Heart right ventricle (tissue), 16 donors: ENCODE measurements around the gene SERTAD2. TPM values are rescaled to one million over a fixed set of nuclear protein-coding genes. Genes with fewer than 3 reads are reported as not detected.

ENCODE experiments used
- ATAC-seq, 8 donors: fragments of 200-7000 bp; cut with Tn5 transposase; one replicate each; pipeline ENCODE4 v1.9.1; 2020; ENCODE audit warnings: mild to moderate bottlenecking in 8 of 8, moderate library complexity in 8 of 8, moderate number of reproducible peaks in 1 of 8
- DNase-seq, 2 donors: peaks; one replicate each; pipeline ENCODE4 v3.0.0-alpha.2; 2020
- H3K27ac ChIP-seq, 10 donors: fragments of 200-600 bp; sonication (generic) in 2 of 10; one replicate each; pipeline versions ENCODE4 v1.5.0 to v1.8.0; 2020 to 2022; ENCODE audit warnings: mild to moderate bottlenecking in 3 of 10
- H3K27me3 ChIP-seq, 7 donors: fragments of 200-600 bp; one replicate each; pipeline ENCODE4 v1.8.0; 2021 to 2022; ENCODE audit warnings: mild to moderate bottlenecking in 2 of 7
- H3K36me3 ChIP-seq, 9 donors: fragments of 200-600 bp; sonication (generic) in 1 of 9; one replicate each; pipeline versions ENCODE4 v1.5.0 to v1.8.0; 2020 to 2022; ENCODE audit warnings: mild to moderate bottlenecking in 2 of 9
- H3K4me1 ChIP-seq, 9 donors: fragments of 200-600 bp; sonication (generic) in 1 of 9; one replicate each; pipeline versions ENCODE4 v1.5.0 to v1.8.0; 2020 to 2022; ENCODE audit warnings: mild to moderate bottlenecking in 4 of 9
- H3K4me3 ChIP-seq, 10 donors: fragments of 200-600 bp; sonication (generic) in 2 of 10; one replicate each; pipeline versions ENCODE4 v1.5.0 to v1.8.0; 2020 to 2022; ENCODE audit warnings: mild to moderate bottlenecking in 7 of 10, moderate library complexity in 2 of 10
- H3K9me3 ChIP-seq, 11 donors: fragments of 200-600 bp in 10 of 11; sonication (generic) in 2 of 11; one replicate each; pipeline versions ENCODE4 v1.5.0 to v1.8.0; 2013 to 2022; ENCODE audit warnings: mild to moderate bottlenecking in 2 of 11, control low read depth in 1 of 11, moderate library complexity in 1 of 11
- WGBS, 2 donors: extraction: QIAGEN DNeasy Blood & Tissue Kit; methylation state at CpG; one replicate each; pipeline ENCODE4 v1.1.7; 2013; ENCODE audit warnings: inconsistent platforms in 1 of 2; 5-methylcytosine and 5-hydroxymethylcytosine counted together
- intact Hi-C, 10 donors: fragments of 100-400 bp; cut with DNase I; formaldehyde crosslinking; loops; one replicate each; pipeline versions ENCODE4 v1.11.1 to v1.14.2; 2022
- polyA plus RNA-seq, 2 donors: library from polyadenylated mRNA; stranded (reverse); fragments of 200-250 nt; gene quantifications; one replicate each; pipeline ENCODE4 v1.2.3, GENCODE V29; 2013
- total RNA-seq, 10 donors: library from RNA; stranded (reverse); fragmentation: NEBNext Ultra II Directional in 3 of 10; extraction: Animal tissue kit (Norgen Biotek cat#: 25700) in 3 of 10; gene quantifications; one replicate each; pipeline versions ENCODE4 v1.2.1 to v1.2.4, GENCODE V29; 2021 to 2023
- TF ChIP-seq, protein P1 (sequence below), 9 donors: fragments of 200-600 bp; sonication (generic) in 2 of 9; IDR thresholded peaks; one replicate each; pipeline versions ENCODE4 v1.5.0 to v1.8.0; 2021 to 2022; ENCODE audit warnings: antibody characterized with exemption in 9 of 9, mild to moderate bottlenecking in 5 of 9, moderate library complexity in 1 of 9
- donor health status: Arrhythmogenic right ventricular cardiomyopathy.
- donor health status: ischemic (EF 13 %, LVEDD 7.1; RV severe dilation, severe dysfunction).
- donor health status: healthy with polysubstance abuse.
- donor health status: DM: no; HTN: yes; CAD: no.
- donor health status: DM: no; HTN: no; CAD: no.
- donor health status: ischemic (EF 25% LVEDD 6.9; RV normal size, moderate dysfunction).
- donor health status: ischemic (EF 25% LVEDD 5.7; RV mildly dilated, moderate dysfunction).
- donor health status: healthy.
- donor health status: DM: yes; HTN: yes; CAD: no.
- donor health status: Ischemic cardiomyopathy.
- donor health status: ischemic (EF 35%, LVEDD 5.7; RV mildly dilated, moderate dysfunction).
- donor health status: nonischemic (EF 11% LVEDD 7.7; RV severe dilation, severe dysfunction).
- donor health status: DM: yes; HTN: yes; CAD: no.
- donor health status: PGD.
- donor health status: ischemic (EF 29% LVEDD 5.4; RV normal size, mild dysfunction).
- donor health status: nonischemic (EF 23%, LVEDD 6.1; RV moderate dilation, normal function).

SERTAD2 gene
- total and polyA plus RNA-seq, 12 donors, result 5.6 to 20.9 (median 16.0) TPM

DNA sequence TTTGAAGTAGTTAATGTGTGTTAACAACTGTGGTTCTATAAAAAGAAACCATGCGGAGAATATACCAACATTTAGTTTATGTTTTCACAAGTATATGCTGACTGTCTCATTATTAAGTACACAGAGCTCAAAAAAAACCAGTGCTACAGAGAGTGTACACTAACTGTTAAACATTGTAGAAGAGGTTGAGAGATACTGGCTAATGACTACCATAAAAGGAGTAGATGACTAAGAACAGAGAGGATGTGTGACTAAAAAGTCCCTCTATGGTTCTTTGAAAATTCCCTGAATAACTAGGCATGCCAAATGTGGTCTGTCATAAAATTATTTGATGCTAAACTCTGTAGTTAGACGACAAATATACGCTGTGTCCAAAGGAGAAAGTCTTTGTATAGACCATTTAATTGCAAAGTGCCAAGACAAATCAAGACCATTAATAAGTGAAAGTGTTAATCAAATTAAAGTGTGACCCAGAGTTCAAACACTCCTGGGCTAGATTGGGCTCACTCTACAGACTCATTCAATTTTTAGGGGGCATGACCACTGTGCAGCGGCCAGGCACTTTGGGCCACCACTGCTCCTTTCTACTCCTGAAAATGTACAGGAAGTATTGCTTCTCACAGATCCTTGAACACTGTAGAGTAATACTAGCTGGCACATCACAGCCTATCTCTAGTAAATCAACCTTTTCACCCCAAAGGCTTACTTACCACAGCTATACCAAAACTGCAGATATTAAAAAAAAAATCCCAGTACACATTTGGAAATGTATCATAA is 45.1 kb upstream of the SERTAD2 start:
- Histone ChIP-seq H3K4me1 (peaks cover 0 to 42% (median 4%) of the 10 kb centered on the region in 9 donors), H3K9me3 (no peaks in the 10 kb centered on the region), H3K27me3 (no peaks in the 10 kb centered on the region), H3K4me3 (no peak overlapping the region), H3K36me3 (no peaks in the 10 kb centered on the region), H3K27ac (peak overlapping the region in 1 of 10 donors; percentile 61)
- ATAC-seq (no peak), DNase-seq (no peak)
- TF ChIP-seq, protein P1, sequence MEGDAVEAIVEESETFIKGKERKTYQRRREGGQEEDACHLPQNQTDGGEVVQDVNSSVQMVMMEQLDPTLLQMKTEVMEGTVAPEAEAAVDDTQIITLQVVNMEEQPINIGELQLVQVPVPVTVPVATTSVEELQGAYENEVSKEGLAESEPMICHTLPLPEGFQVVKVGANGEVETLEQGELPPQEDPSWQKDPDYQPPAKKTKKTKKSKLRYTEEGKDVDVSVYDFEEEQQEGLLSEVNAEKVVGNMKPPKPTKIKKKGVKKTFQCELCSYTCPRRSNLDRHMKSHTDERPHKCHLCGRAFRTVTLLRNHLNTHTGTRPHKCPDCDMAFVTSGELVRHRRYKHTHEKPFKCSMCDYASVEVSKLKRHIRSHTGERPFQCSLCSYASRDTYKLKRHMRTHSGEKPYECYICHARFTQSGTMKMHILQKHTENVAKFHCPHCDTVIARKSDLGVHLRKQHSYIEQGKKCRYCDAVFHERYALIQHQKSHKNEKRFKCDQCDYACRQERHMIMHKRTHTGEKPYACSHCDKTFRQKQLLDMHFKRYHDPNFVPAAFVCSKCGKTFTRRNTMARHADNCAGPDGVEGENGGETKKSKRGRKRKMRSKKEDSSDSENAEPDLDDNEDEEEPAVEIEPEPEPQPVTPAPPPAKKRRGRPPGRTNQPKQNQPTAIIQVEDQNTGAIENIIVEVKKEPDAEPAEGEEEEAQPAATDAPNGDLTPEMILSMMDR (IDR thresholded peaks at IDR 0.05), result no peak
- WGBS, 2 donors, result 91 to 95% methylated on average over 4 of the region's 4 CpGs
- intact Hi-C loops, result no loop called here

DNA sequence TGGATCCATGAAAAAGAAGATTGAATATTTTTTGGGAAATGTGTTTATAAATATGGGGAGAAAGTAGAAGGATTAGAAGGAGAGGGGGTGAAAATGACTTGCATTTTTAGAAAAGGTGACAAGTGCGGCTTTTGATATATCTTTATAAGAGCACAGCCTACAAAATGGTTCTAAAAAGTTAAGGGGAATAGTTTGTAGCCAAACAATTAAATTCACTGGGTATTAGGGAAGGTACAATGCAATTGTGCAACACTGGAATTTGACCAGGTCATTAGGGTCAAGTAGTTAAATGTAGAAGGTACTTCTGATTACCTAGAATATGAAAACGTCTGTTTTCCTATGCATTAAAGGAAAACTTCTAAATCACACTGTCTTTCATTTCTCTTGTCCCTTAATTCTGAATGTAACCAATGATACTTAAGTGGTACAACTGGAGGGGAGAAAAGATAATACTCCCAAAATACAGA is 44.5 kb upstream of the SERTAD2 start:
- TF ChIP-seq, protein P1 (IDR thresholded peaks at IDR 0.05), result no peak
- intact Hi-C loops, result no loop called here
- no peak for ATAC-seq
- Histone ChIP-seq H3K36me3 (no peaks in the 10 kb centered on the region), H3K9me3 (no peaks in the 10 kb centered on the region), H3K4me1 (peaks cover 0 to 42% (median 4%) of the 10 kb centered on the region in 9 donors), H3K4me3 (no peak overlapping the region), H3K27me3 (no peaks in the 10 kb centered on the region), H3K27ac (peak overlapping the region in 1 of 10 donors; percentile 61)
- 90 to 91% methylated on average over 2 of the region's 2 CpGs for WGBS, 2 donors
- DNase-seq, result no peak

DNA sequence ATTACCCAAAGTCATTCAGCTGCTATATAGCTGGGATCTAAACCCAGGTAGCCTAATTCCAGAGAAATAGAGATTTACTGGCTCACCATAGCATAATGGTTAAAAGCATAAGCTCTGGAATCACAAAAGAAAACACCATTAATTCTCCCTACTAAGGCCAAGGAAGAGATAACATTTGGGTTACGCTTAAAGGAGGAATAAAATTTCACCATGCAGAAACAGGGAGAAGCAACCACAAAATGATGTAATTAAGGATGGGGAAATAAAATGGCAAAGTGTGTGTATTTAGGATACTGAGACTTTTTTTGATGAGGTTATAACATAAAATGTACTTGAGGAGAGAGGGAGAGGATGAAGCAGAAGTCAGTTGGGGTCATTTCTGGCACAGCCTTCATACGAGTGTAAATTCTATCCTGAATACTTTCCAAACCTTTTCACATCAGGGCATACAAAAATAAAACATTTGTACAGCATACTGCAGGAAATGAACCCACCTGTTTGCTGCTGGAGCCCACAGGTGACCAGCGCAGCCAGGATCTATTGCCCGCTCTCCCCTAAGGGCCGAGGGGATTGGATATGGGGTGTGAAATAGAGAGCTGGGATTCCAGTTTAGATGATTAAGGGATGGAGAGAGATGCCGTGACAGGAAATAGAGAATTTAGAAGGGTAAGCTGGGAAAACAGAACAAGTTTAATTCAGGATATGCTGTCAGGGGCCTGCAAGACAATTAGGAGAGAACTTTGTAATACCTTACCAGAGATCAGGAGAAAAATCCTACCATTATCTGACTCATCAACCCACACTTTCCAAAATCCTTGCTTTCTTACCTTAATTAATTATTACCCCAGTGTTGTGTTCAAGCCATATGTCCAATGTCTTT is 43.8 kb upstream of the SERTAD2 start:
- no peak for ATAC-seq
- TF ChIP-seq, protein P1 (IDR thresholded peaks at IDR 0.05), result no peak
- Histone ChIP-seq H3K36me3 (no peaks in the 10 kb centered on the region), H3K4me3 (no peak overlapping the region), H3K9me3 (no peaks in the 10 kb centered on the region), H3K4me1 (peaks cover 0 to 42% (median 4%) of the 10 kb centered on the region in 9 donors), H3K27me3 (no peaks in the 10 kb centered on the region), H3K27ac (peak overlapping the region in 1 of 10 donors; percentile 61)
- 93 to 95% methylated on average over 6 of the region's 6 CpGs for WGBS, 2 donors
- intact Hi-C loops, result no loop called here
- no peak for DNase-seq

DNA sequence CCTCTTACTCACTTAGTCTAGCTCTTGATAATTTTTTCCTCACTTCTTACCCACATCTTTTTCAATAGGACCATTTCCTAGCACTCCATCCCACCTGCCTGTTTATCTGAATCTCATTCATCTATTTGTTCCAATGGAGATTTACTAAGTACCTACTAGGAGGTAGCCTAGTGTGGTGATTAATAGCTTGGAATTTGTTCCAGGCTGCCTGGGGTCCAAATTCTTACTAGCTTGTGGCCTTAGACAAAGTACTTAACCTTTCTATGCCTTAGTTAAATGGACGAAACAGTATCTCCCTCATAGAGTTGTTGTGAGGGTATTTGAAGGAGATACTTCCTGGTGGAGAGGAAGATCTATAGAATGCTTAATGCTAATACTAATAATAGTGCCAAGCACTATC is 42.9 kb upstream of the SERTAD2 start:
- no peak overlapping the region for H3K27ac ChIP-seq
- no peaks in the 10 kb centered on the region for H3K27me3 ChIP-seq
- no peaks in the 10 kb centered on the region for H3K36me3 ChIP-seq
- peaks cover 0 to 8% (median 0%) of the 10 kb centered on the region in 11 donors for H3K9me3 ChIP-seq
- intact Hi-C loops, result no loop called here
- no peak for DNase-seq
- 97 to 100% methylated on average over 1 of the region's 1 CpG for WGBS, 2 donors
- no peak overlapping the region for H3K4me3 ChIP-seq
- H3K4me1 ChIP-seq, result peaks cover 0 to 42% (median 4%) of the 10 kb centered on the region in 9 donors
- no peak for ATAC-seq
- TF ChIP-seq, protein P1 (IDR thresholded peaks at IDR 0.05), result no peak
